HepG2 (cell line): Measurements from ENCODE around the gene ARID5B. TPM values are rescaled to one million over a fixed set of nuclear protein-coding genes. Genes with fewer than 3 reads are reported as not detected.

Experiments used
- ATAC-seq: fragments of 200-7000 bp; cut with Tn5 transposase; 3 replicates; pipeline ENCODE4 v1.9.1; 2020; ENCODE audit warnings: mild to moderate bottlenecking, moderate library complexity
- BruUV-seq: library from RNA; stranded (reverse); fragments of 400-500 nt; replicated peaks from 2 replicates; lab custom pipeline; 2021; lab: Mats Ljungman, UMichigan
- CTCF ChIA-PET: fragments of 300-600 bp; formaldehyde crosslinking; extraction: SDS; loops from one replicate; lab custom pipeline; 2021; ENCODE audit warnings: low total read pairs, inconsistent platforms, low intra/inter-chr PET ratio; lab: Yijun Ruan, JAX
- POLR2A ChIA-PET: fragments of 350-600 bp; sonication (Branson Sonifier 250); formaldehyde crosslinking; loops from one replicate; lab custom pipeline; 2020; ENCODE audit warnings: antibody characterized with exemption, inconsistent platforms; lab: Yijun Ruan, JAX
- DNase-seq: peaks from one replicate; pipeline ENCODE4 v3.0.0-alpha.2; 2015; ENCODE audit warnings: low spot score
- FAIRE-seq: peaks from 3 replicates; lab custom pipeline; 2011; peaks lifted over from hg19 to GRCh38; lab: Jason Lieb, UNC
- H2AFZ ChIP-seq: one replicate; pipeline ENCODE4 v1.6.1; 2011; ENCODE audit warnings: low read length, inconsistent platforms
- H3K27ac ChIP-seq: fragments of 300-600 bp; 3 replicates; pipeline ENCODE4 v1.8.0; 2011; ENCODE audit warnings: mixed run types, mild to moderate bottlenecking, mixed read lengths, low read length, inconsistent platforms; ENCODE audit not compliant: insufficient read depth; ENCODE audit errors: extremely low read length
- H3K27me3 ChIP-seq, 2 experiments: fragments of 200-600 bp in 1 of 2; 2 replicates in 1 of 2; 3 replicates in 1 of 2; pipeline versions ENCODE4 v1.6.0 to v1.8.0; 2011; ENCODE audit warnings: low read length in 2 of 2, mild to moderate bottlenecking in 2 of 2, moderate library complexity in 2 of 2, inconsistent platforms in 1 of 2; ENCODE audit not compliant: insufficient read depth in 2 of 2, control insufficient read depth in 1 of 2
- H3K36me3 ChIP-seq, 2 experiments: fragments of 200-600 bp in 1 of 2; replicated peaks in 1 of 2; 2 replicates in 1 of 2; 3 replicates in 1 of 2; pipeline versions ENCODE4 v1.5.1 to v1.8.0; 2011; ENCODE audit warnings: low read length in 2 of 2, inconsistent platforms in 1 of 2; ENCODE audit not compliant: insufficient read depth in 2 of 2, control insufficient read depth in 1 of 2
- H3K4me1 ChIP-seq: 2 replicates; pipeline ENCODE4 v1.5.1; 2012; ENCODE audit warnings: low read length, inconsistent platforms; ENCODE audit not compliant: insufficient read depth
- H3K4me2 ChIP-seq: 2 replicates; pipeline ENCODE4 v1.6.0; 2011; ENCODE audit warnings: low read depth, low read length, inconsistent platforms
- H3K4me3 ChIP-seq, 3 experiments: fragments of 200-600 bp in 1 of 3; sonication (generic), shearing (Covaris generic) in 1 of 3; replicated peaks in 1 of 3; 2 replicates each; pipeline ENCODE4 v1.5.1; 2011 to 2016; ENCODE audit warnings: low read length in 3 of 3, inconsistent platforms in 2 of 3, low read depth in 2 of 3, mild to moderate bottlenecking in 2 of 3, control low read depth in 1 of 3, mixed read lengths in 1 of 3; ENCODE audit not compliant: insufficient read depth in 1 of 3
- H3K79me2 ChIP-seq: one replicate; pipeline ENCODE4 v1.6.1; 2011; ENCODE audit warnings: low read length, inconsistent platforms; ENCODE audit not compliant: insufficient read depth
- H3K9ac ChIP-seq: 2 replicates; pipeline ENCODE4 v1.6.0; 2011; ENCODE audit warnings: mild to moderate bottlenecking, low read depth, low read length, inconsistent platforms; ENCODE audit not compliant: insufficient read depth
- H3K9me3 ChIP-seq: 2 replicates; pipeline ENCODE4 v1.5.1; 2012; ENCODE audit warnings: mild to moderate bottlenecking, low read length
- H4K20me1 ChIP-seq: 2 replicates; pipeline ENCODE4 v1.6.0; 2011; ENCODE audit warnings: inconsistent platforms, mild to moderate bottlenecking, low read length, moderate library complexity; ENCODE audit not compliant: insufficient read depth
- ATRX ChIP-seq: sonication (generic); formaldehyde crosslinking; IDR thresholded peaks from 2 replicates; pipeline ENCODE4 v1.4.0; 2020; ENCODE audit warnings: missing genetic modification reagents, borderline replicate concordance
- BRCA1 ChIP-seq: sonication (generic); formaldehyde crosslinking; IDR thresholded peaks from 2 replicates; pipeline ENCODE4 v1.4.0; 2020; ENCODE audit warnings: missing genetic modification reagents
- CREB1 ChIP-seq, 2 experiments: fragments of 450-650 bp in 1 of 2; IDR thresholded peaks; 2 replicates each; pipeline ENCODE4 v1.6.1; 2016 to 2017; ENCODE audit warnings: control low read depth in 1 of 2, mild to moderate bottlenecking in 1 of 2, missing compliant biosample characterization in 1 of 2, missing genetic modification characterization in 1 of 2
- HNRNPUL1 ChIP-seq: fragments of 200-400 bp; formaldehyde crosslinking; IDR thresholded peaks from 2 replicates; pipeline ENCODE4 v1.6.1; 2017; ENCODE audit warnings: low read depth, mild to moderate bottlenecking, low read length, moderate library complexity
- JARID2 ChIP-seq: sonication (generic); formaldehyde crosslinking; IDR thresholded peaks from 2 replicates; pipeline ENCODE4 v1.8.1; 2023; ENCODE audit warnings: missing genetic modification reagents, inconsistent platforms; ENCODE audit not compliant: insufficient replicate concordance
- KDM4B ChIP-seq: sonication (generic); formaldehyde crosslinking; IDR thresholded peaks from 2 replicates; pipeline ENCODE4 v1.4.0; 2020; ENCODE audit warnings: missing genetic modification reagents
- PAF1 ChIP-seq: IDR thresholded peaks from 2 replicates; pipeline ENCODE4 v1.6.1; 2016; ENCODE audit warnings: missing genetic modification reagents, missing compliant biosample characterization
- PCBP1 ChIP-seq: fragments of 200-400 bp; formaldehyde crosslinking; IDR thresholded peaks from 2 replicates; pipeline ENCODE4 v1.6.1; 2017; ENCODE audit warnings: mild to moderate bottlenecking, low read depth, low read length, borderline replicate concordance
- PRPF4 ChIP-seq: fragments of 200-400 bp; formaldehyde crosslinking; IDR thresholded peaks from 2 replicates; pipeline ENCODE4 v1.6.1; 2016; ENCODE audit warnings: low read length, low read depth; ENCODE audit not compliant: poor library complexity, severe bottlenecking
- RCOR2 ChIP-seq: IDR thresholded peaks from 2 replicates; pipeline ENCODE4 v1.6.1; 2016; ENCODE audit warnings: missing biosample characterization, missing genetic modification reagents
- XRCC5 ChIP-seq: fragments of 200-400 bp; formaldehyde crosslinking; optimal IDR thresholded peaks from 2 replicates; pipeline ENCODE3; 2017; ENCODE audit warnings: mild to moderate bottlenecking, low read length
- ZBTB42 ChIP-seq: sonication (generic); formaldehyde crosslinking; IDR thresholded peaks from 2 replicates; pipeline ENCODE4 v1.5.0; 2020; ENCODE audit warnings: mild to moderate bottlenecking, missing genetic modification reagents
- ZFP82 ChIP-seq: sonication (generic); formaldehyde crosslinking; IDR thresholded peaks from 2 replicates; pipeline ENCODE4 v1.5.1; 2020; ENCODE audit warnings: mild to moderate bottlenecking, missing genetic modification reagents, borderline replicate concordance
- ZNF256 ChIP-seq: sonication (generic); formaldehyde crosslinking; conservative IDR thresholded peaks from 2 replicates; pipeline ENCODE4 v1.4.0; 2020; ENCODE audit warnings: missing genetic modification reagents
- ZNF335 ChIP-seq: sonication (generic); formaldehyde crosslinking; IDR thresholded peaks from 2 replicates; pipeline ENCODE4 v1.4.0; 2020; ENCODE audit warnings: missing genetic modification reagents
- ZNF562 ChIP-seq: sonication (generic); formaldehyde crosslinking; IDR thresholded peaks from 2 replicates; pipeline ENCODE4 v1.8.0; 2022; ENCODE audit warnings: missing genetic modification reagents, borderline replicate concordance
- ZNF660 ChIP-seq: sonication (generic); formaldehyde crosslinking; IDR thresholded peaks from 2 replicates; pipeline ENCODE4 v1.5.1; 2020; ENCODE audit warnings: mild to moderate bottlenecking, low read depth, missing genetic modification reagents, borderline replicate concordance
- WGBS: methylation state at CpG from one replicate; pipeline ENCODE4 v1.1.6; 2017; ENCODE audit warnings: low lambda C conversion rate; 5-methylcytosine and 5-hydroxymethylcytosine counted together
- in situ Hi-C: cut with HindIII; loops from 2 replicates; pipeline ENCODE4 v1.10.0; 2017; ENCODE audit warnings: low pct_unique_long_range_greater_than_20kb; ENCODE audit not compliant: extremely low pct_ligation_motif_present
- intact Hi-C: fragments of 100-400 bp; cut with micrococcal nuclease; formaldehyde crosslinking; loops from one replicate; pipeline ENCODE4 v1.10.0; 2022; ENCODE audit not compliant: unreplicated experiment
- polyA plus RNA-seq, 8 experiments: library from polyadenylated mRNA; depleted of rRNA in 3 of 8; stranded (reverse) in 7 of 8; unstranded in 1 of 8; fragments of >200 nt; fragmentation: Illumina TruSeq in 4 of 8; extraction: Trizol in 4 of 8; gene quantifications; 2 replicates each; pipeline versions ENCODE4 v1.2.1 to v1.2.3, GENCODE V29; 2011 to 2016; ENCODE audit warnings: low read depth in 4 of 8, missing spikeins in 1 of 8, mixed read lengths in 1 of 8; ENCODE audit not compliant: insufficient read depth in 1 of 8
- total RNA-seq, 5 experiments: library from RNA; depleted of rRNA; stranded (reverse); fragments of >200 nt; fragmentation: Illumina TruSeq; extraction: Trizol; gene quantifications; 2 replicates each; pipeline ENCODE4 v1.2.3, GENCODE V29; 2016; ENCODE audit warnings: low read depth in 1 of 5
- TF ChIP-seq, protein P1 (sequence below): sonication (generic); formaldehyde crosslinking; IDR thresholded peaks from 2 replicates; pipeline ENCODE4 v1.5.0; 2020; ENCODE audit warnings: mild to moderate bottlenecking, missing genetic modification reagents
- TF ChIP-seq, protein P2 (sequence below): sonication (generic); formaldehyde crosslinking; conservative IDR thresholded peaks from 2 replicates; pipeline ENCODE4 v1.8.0; 2022; ENCODE audit warnings: low read depth, missing genetic modification reagents

ARID5B gene
- total and polyA plus RNA-seq, 2 of the 13 experiments (the other 11 are each of a cell fraction or from before 2014, with no cell fraction given) = 6.2 to 21.1 TPM

DNA sequence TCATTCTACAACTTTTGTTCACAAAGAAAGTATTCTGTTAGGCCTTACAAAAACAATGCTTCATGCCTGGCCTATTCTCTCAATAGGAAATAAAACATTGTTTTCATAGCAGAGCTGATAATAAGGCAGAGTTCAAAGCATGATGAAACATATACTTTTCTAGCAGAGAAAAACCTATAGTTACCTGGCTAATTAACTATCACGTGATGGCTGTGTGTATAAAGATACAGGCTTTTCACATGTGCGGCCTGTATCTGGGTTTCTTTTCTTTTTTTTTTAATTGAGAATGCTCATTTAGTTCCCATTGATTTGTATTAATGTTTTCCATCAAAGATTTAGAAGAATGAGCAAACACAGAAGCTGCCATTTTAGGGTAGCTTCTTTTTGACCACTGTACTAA, 51.7 kb downstream of the ARID5B start:
- Histone ChIP-seq H3K4me2 (no peak overlapping the region), H3K27ac (no peak overlapping the region), H3K27me3 (no peaks in the 10 kb centered on the region), H3K4me1 (peaks cover 28% of the 10 kb centered on the region), H3K36me3 (peaks cover 6 to 31% of the 10 kb centered on the region in 2 experiments; a peak in 4 of 5 replicates), H3K9me3 (no peaks in the 10 kb centered on the region), H4K20me1 (no peaks in the 10 kb centered on the region), H3K9ac (no peak overlapping the region), H2AFZ (no peak overlapping the region), H3K79me2 (no peaks in the 10 kb centered on the region), H3K4me3 (no peak overlapping the region)
- CTCF ChIA-PET = no interaction called here
- ATAC-seq = no peak
- in situ Hi-C loops (no loop called here), intact Hi-C loops (no loop called here)
- BruUV-seq = no TSS peak
- POLR2A ChIA-PET = no interaction called here
- no peak for DNase-seq
- WGBS = 95% methylated on average over 2 of the region's 2 CpGs
- no peak for FAIRE-seq
- TF ChIP-seq ZBTB42 (CRISPR knock-in tag) = no peak
- no peak for TF ChIP-seq RCOR2 (CRISPR knock-in tag)
- TF ChIP-seq ZNF256 (CRISPR knock-in tag) = no peak
- no peak for TF ChIP-seq HNRNPUL1
- no peak for TF ChIP-seq PAF1 (CRISPR knock-in tag)
- no peak for TF ChIP-seq ZNF335 (CRISPR knock-in tag)
- no peak for TF ChIP-seq ZNF562 (CRISPR knock-in tag)
- no peak for TF ChIP-seq ATRX (CRISPR knock-in tag)
- no peak for TF ChIP-seq XRCC5
- no peak for TF ChIP-seq JARID2
- TF ChIP-seq BRCA1 = no peak

DNA sequence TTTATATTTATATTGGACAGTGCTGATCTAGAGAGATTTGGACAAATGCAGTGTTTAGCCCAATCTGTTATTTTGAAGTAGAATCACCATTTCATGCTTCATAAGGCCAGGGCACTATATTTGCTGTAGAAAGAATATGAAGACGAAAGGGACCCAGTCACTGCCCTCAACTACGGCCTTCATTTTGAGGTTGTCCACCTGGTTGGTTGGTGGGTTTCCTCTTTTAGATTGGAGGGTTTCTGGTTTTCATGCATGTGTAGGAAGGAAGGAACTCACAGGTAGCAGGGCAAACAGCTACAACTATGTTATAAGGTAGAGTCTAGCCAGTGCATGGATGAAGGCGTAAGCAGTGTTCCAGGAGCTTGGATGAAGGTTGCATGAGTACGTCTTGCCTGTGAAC, 56.3 kb downstream of the ARID5B start:
- intact Hi-C loops = no loop called here
- Histone ChIP-seq H3K27me3 (no peaks in the 10 kb centered on the region), H3K27ac (no peak overlapping the region), H3K36me3 (peaks cover 12 to 22% of the 10 kb centered on the region in 2 experiments), H2AFZ (no peak overlapping the region), H3K9me3 (no peaks in the 10 kb centered on the region), H4K20me1 (no peaks in the 10 kb centered on the region), H3K4me3 (no peak overlapping the region), H3K4me2 (no peak overlapping the region), H3K4me1 (peaks cover 17% of the 10 kb centered on the region), H3K79me2 (peaks cover 5% of the 10 kb centered on the region), H3K9ac (no peak overlapping the region)
- POLR2A ChIA-PET = no interaction called here
- FAIRE-seq = no peak
- in situ Hi-C loops = no loop called here
- ATAC-seq = no peak
- whole genome bisulfite sequencing = 97% methylated on average over 4 of the region's 4 CpGs
- no peak for DNase-seq
- CTCF ChIA-PET = no interaction called here
- BruUV-seq = no TSS peak
- no peak for TF ChIP-seq CREB1 (IDR thresholded peaks at IDR 0.05)
- TF ChIP-seq CREB1 (CRISPR knock-in tag; IDR thresholded peaks at IDR 0.05) = no peak
- TF ChIP-seq KDM4B (CRISPR knock-in tag) = no peak
- TF ChIP-seq PCBP1 = no peak
- no peak for TF ChIP-seq PRPF4
- no peak for TF ChIP-seq ZFP82 (CRISPR knock-in tag)
- TF ChIP-seq, protein P1, sequence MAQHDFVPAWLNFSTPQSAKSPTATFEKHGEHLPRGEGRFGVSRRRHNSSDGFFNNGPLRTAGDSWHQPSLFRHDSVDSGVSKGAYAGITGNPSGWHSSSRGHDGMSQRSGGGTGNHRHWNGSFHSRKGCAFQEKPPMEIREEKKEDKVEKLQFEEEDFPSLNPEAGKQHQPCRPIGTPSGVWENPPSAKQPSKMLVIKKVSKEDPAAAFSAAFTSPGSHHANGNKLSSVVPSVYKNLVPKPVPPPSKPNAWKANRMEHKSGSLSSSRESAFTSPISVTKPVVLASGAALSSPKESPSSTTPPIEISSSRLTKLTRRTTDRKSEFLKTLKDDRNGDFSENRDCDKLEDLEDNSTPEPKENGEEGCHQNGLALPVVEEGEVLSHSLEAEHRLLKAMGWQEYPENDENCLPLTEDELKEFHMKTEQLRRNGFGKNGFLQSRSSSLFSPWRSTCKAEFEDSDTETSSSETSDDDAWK (CRISPR knock-in tag) = no peak
- TF ChIP-seq ZNF660 (CRISPR knock-in tag) = no peak
- TF ChIP-seq, protein P2, sequence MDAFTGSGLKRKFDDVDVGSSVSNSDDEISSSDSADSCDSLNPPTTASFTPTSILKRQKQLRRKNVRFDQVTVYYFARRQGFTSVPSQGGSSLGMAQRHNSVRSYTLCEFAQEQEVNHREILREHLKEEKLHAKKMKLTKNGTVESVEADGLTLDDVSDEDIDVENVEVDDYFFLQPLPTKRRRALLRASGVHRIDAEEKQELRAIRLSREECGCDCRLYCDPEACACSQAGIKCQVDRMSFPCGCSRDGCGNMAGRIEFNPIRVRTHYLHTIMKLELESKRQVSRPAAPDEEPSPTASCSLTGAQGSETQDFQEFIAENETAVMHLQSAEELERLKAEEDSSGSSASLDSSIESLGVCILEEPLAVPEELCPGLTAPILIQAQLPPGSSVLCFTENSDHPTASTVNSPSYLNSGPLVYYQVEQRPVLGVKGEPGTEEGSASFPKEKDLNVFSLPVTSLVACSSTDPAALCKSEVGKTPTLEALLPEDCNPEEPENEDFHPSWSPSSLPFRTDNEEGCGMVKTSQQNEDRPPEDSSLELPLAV (CRISPR knock-in tag) = no peak
